Cardiac fibroblast (primary cell): Measurements from ENCODE around the gene CHI3L1.

Source experiments
- DNase-seq, 2 donors: peaks; one replicate each; pipeline versions ENCODE4 v3.0.0 to v3.0.0-alpha.2; 2010; ENCODE audit warnings: low read depth in 2 of 2
- H3K4me3 ChIP-seq, 2 donors: replicated peaks in 1 of 2; 1 replicate in 1 of 2; 2 replicates in 1 of 2; pipeline ENCODE4 v1.5.1; 2011; ENCODE audit warnings: low read depth in 2 of 2, low read length in 2 of 2, mild to moderate bottlenecking in 2 of 2, moderate library complexity in 1 of 2
- CTCF ChIP-seq: IDR thresholded peaks from one replicate; pipeline ENCODE4 v1.5.1; 2011; ENCODE audit warnings: low read depth, mild to moderate bottlenecking, low read length, inconsistent platforms

The CHI3L1 gene

GRCh38 chr1:203183828-203184227 lies 2.7 kb downstream of the CHI3L1 start:
- DNase-seq: no peak
- no peak for TF ChIP-seq CTCF
- H3K4me3 ChIP-seq: no peak overlapping the region

GRCh38 chr1:203182387-203182953 lies 4.0 kb downstream of the CHI3L1 start:
- H3K4me3 ChIP-seq: no peak overlapping the region
- DNase-seq: no peak
- no peak for TF ChIP-seq CTCF

- H3K4me3 ChIP-seq: no peak overlapping the region
- no peak for TF ChIP-seq CTCF
- peak in 1 of 2 donors; percentile 43 for DNase-seq
Measured at GRCh38 chr1:203181586-203182386, 4.7 kb downstream of the CHI3L1 start.

GRCh38 chr1:203180611-203181330 lies 5.7 kb downstream of the CHI3L1 start:
- no peak for TF ChIP-seq CTCF
- no peak for DNase-seq
- no peak overlapping the region for H3K4me3 ChIP-seq

GRCh38 chr1:203179667-203180005 lies 6.9 kb downstream of the CHI3L1 start:
- TF ChIP-seq CTCF: no peak
- H3K4me3 ChIP-seq: no peak overlapping the region
- no peak for DNase-seq

GRCh38 chr1:203178821-203179666 lies 7.5 kb downstream of the CHI3L1 start:
- no peak for DNase-seq
- no peak for TF ChIP-seq CTCF
- no peak overlapping the region for H3K4me3 ChIP-seq
